Right renal cortex interstitium (tissue), 3 donors: Measurements from ENCODE around the gene SLC6A16. TPM values are rescaled to one million over a fixed set of nuclear protein-coding genes. Genes with fewer than 3 reads are reported as not detected.
"Not testable (repeated sequence)": the region's sequence is repeated elsewhere in the genome, so short reads cannot be mapped to it uniquely, and the experiment has no call there.

ENCODE experiments used
- DNase-seq, 3 donors: peaks; one replicate each; pipeline ENCODE4 v3.0.0-alpha.2; 2013; ENCODE audit warnings: low read depth in 3 of 3, low spot score in 2 of 3
- polyA plus RNA-seq, 3 donors: library from polyadenylated mRNA; unstranded; fragments of 120-200 nt; gene quantifications; one replicate each; pipeline ENCODE4 v1.2.1, GENCODE V29; 2013; ENCODE audit not compliant: insufficient read length in 3 of 3

Gene SLC6A16
- polyA plus RNA-seq, 3 donors: 2.4 to 2.6 (median 2.6) TPM

- not testable (repeated sequence) for DNase-seq
Measured at GRCh38 chr19:49332691-49333417, 7.9 kb upstream of the SLC6A16 start.

GRCh38 chr19:49331616-49332055 lies 6.6 kb upstream of the SLC6A16 start:
- no peak for DNase-seq

- not testable (repeated sequence) for DNase-seq
Measured at GRCh38 chr19:49331187-49331586, 6.2 kb upstream of the SLC6A16 start.

- DNase-seq: no peak
Measured at GRCh38 chr19:49328741-49329140, 3.8 kb upstream of the SLC6A16 start.

- DNase-seq: no peak
Measured at GRCh38 chr19:49327878-49328544, 3.0 kb upstream of the SLC6A16 start.

- DNase-seq: no peak
Measured at GRCh38 chr19:49326165-49326704, 1.2 kb upstream of the SLC6A16 start.

DNA sequence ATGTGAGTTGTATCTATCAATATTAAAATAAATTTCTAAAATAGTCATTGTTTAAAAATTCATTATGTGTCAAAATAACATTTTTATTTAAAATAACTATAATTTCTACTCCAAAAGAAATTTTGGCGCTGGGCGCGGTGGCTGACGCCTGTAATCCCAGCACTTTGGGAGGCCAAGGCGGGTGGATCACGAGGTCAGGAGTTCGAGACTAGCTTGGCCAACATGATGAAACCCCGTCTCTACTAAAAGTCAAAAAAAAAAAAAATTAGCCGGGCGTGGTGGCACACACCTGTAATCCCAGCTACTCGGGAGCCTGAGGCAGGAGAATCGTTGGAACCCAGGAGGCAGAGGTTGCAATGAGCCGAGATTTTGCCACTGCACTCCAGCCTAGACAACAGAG lies 765 bp upstream of the SLC6A16 start:
- not testable (repeated sequence) for DNase-seq

- no peak for DNase-seq
Measured at GRCh38 chr19:49318296-49318695, 6.7 kb downstream of the SLC6A16 start.

DNA sequence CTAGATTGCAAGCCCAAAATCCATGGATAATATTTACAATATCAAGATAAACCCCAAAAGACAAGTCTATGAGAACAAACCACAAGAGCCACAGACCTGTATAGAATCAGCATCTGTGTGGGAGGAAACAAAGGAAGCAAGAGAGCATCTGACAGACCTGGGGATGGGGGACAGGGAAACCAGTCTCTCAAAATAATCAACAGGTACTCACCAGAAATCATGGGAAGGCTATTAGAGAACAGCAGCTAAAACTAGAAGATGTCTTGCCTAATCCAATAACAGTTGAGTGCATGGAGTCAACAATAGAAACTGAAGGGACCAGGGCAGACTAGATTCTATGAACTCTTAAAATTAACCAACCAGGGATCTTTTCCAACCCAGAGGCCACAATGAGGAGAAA lies 8.7 kb downstream of the SLC6A16 start:
- DNase-seq: no peak

DNA sequence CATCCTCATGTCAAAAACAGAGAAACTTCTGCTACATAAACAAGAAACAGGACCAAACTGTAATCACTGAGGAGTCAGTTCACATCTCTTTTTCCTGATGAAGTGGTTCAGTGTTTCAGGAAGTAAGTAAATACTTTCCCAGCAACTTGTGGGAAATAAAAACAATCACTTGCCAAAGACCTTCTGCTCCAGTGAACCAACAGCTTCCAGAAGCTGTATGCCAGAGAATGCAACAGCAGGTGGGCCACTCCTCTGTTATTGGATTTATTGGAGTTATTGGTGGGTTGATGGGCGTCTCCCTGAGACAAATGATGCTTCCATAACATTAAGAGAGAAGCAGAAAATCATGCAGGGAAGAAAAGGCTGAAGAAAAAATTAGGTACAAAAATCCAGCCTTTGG lies 9.9 kb downstream of the SLC6A16 start:
- no peak for DNase-seq

DNA sequence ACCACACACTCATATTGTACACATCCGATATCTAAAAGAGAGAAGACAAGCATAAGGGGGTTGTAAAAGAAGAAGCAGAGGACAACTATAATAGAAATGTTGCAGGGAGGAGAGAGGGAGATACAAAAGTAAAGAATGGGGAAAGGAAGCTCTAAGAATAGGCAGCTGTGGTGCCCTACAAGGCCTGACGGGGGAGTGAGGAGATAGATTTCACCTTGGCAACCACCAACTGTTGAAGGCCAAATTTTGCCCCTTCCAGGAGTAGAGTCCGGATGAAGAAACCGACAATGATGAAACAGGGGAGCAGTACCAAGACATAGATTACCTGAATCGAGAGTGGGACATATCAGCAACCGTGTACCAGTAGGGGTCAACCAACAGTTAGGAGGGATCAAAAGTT lies 15.9 kb downstream of the SLC6A16 start:
- DNase-seq: no peak

- not testable (repeated sequence) for DNase-seq
Measured at GRCh38 chr19:49306734-49307133, 18.3 kb downstream of the SLC6A16 start.

DNA sequence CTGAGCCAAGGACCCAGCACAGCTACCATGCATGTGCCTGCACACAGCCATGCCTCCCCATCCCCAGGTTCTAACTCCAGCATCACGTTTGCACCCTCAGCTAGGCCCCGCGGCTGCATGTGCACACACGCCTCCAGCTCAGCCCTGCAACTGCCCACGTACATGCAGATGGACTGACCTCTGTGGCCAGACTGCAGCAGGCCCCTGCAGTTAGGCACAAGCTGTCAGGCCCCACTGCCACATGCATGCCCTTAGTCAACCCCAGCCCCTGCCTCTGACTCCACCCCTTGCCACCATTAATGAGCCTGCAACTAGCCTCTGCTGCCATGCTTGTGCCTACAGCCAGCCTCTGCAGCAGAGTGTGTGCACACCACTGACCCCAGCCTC lies 23.1 kb downstream of the SLC6A16 start:
- no peak for DNase-seq

DNA sequence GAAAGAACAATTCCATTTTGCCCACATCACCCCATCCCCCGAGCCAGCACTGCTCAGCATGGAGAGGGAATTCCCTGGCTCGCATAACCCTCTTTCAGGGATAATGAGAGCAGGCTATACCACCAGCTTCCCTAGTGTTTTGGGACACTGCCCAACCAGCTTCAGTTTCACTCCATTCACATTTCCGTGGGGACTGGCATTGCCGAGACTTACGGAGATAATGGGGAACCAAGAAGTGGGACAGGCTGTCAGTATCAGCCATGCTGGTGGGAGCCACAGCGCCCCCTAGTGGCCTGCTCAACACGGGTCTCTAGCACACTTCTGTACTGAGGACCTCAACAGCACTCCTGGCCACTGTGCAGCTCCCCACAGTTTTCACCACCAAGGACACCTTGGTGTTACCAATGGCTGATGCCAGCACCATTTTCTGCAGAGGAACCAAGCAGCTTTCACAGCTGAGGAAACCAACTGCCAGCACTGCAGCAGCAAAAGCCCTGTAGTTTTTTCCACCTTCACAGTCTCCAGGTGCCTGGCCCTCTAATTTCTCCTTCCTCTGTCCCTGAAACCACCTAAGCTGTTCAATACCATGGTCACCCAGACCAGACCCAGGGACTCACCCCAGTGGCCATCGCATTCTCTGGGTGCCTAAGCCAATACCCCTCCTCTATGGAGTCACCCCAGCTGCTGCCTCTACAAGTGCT lies 23.7 kb downstream of the SLC6A16 start:
- peak; percentile 20 to 27 (median 21) for DNase-seq

GRCh38 chr19:49298653-49299052 lies 26.3 kb downstream of the SLC6A16 start:
- not testable (repeated sequence) for DNase-seq

DNA sequence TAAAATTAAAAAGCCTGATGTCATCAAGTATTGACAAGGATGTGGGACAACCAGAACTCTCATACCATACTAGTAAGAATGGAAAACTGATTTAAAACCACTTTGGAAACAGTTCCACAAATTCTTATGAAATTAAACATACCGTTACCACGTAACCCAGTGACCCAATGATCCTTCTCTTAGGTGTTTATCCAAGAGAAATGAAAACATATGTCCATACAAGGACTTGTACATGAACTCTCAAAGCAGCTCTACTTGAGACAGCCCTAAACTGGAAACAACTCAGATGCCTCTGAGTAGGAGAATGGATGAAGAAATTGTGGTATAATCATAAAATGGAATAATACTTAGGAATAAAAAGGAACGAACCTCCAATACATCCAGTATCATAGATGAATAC lies 27.6 kb downstream of the SLC6A16 start:
- DNase-seq: no peak

DNA sequence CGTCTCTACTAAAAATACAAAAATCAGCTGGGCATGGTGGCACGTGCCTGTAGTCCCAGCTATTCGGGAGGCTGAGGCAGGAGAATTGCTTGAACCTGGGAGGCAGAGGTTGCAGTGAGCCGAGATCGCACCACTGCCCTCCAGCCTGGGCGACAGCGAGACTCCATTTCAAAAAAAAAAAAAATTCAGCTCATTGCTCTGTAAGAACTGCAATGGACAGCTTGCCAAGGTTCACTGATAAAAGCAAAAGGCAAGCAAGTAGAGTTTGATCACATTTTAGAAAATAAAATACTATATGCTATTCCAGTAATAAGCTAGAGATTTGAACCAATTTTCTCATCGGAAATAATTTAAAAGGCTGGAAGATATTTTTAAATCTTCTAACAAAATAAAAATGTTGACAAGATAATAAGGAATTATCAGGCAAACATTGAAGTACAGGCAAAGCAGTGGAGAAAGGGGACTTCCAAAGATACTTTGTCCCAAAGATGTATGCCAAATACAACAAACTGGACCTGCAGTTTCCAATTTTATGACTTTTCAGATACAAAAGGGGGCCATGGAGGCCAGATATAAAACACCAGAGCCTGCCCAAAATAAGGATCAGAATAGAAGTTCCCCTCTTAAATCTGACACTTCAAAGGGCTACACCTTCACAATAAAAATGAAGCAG lies 29.6 kb downstream of the SLC6A16 start:
- no peak for DNase-seq

GRCh38 chr19:49294401-49294800 lies 30.6 kb downstream of the SLC6A16 start:
- no peak for DNase-seq

- DNase-seq: no peak
Measured at GRCh38 chr19:49290517-49290916, 34.5 kb downstream of the SLC6A16 start.

DNA sequence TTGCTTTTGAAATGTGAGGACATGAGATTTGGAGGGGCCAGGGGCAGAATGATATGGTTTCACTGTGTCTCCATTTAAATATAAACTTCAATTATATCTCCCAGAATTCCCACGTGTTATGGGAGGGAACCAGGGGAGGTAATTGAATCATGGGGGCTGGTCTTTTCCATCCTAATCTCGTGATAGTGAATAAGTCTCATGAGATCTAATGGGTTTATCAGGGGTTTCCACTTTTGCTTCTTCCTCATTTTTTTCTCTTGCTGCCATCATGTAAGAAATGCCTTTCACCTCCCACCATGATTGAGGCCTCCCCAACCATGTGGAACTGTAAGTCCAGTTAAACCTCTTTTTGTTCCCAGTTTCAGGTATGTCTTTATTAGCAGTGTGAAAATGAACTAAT lies 35.7 kb downstream of the SLC6A16 start:
- DNase-seq: not testable (repeated sequence)

DNA sequence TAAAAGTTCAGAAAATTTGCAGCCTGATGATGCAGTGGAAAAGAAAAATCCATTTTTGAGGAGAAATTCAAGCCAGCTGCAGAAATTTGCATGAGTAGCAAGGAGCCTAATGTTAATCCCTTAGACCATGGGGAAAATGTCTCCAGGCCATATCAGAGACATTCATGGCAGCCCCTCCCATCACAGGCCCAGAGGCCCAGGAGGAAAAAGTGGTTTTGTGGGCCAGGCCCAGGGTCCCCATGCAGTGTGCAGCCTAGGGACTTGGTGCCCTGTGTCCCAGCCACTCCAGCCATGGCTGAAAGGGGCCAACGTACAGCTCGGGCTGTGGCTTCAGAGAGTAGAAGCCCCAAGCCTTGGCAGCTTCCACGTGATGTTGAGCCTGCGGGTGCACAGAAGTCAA lies 36.8 kb downstream of the SLC6A16 start:
- DNase-seq: not testable (repeated sequence)
